Hepatocyte (in vitro differentiated cells): ENCODE results near the gene COA3. TPM values are rescaled to one million over a fixed set of nuclear protein-coding genes. Genes with fewer than 3 reads are reported as not detected.
A peak's percentile ranks its signal among the peaks of the same experiment; 100 is the strongest.

ENCODE experiments used
- DNase-seq: peaks from one replicate; pipeline ENCODE4 v3.0.0-alpha.2; 2016; ENCODE audit warnings: low spot score
- H2AFZ ChIP-seq: fragments of 200-600 bp; sonication (generic); 2 replicates; pipeline ENCODE4 v1.6.0; 2016; ENCODE audit warnings: antibody characterized with exemption, mild to moderate bottlenecking
- H3K27ac ChIP-seq: fragments of 200-600 bp; sonication (generic); 2 replicates; pipeline ENCODE4 v1.5.1; 2016; ENCODE audit warnings: mild to moderate bottlenecking
- H3K27me3 ChIP-seq: fragments of 200-600 bp; sonication (generic); 2 replicates; pipeline ENCODE4 v1.6.1; 2016
- H3K36me3 ChIP-seq: fragments of 200-600 bp; sonication (generic); replicated peaks from 2 replicates; pipeline ENCODE4 v1.5.1; 2016; ENCODE audit warnings: low read depth; ENCODE audit not compliant: insufficient read depth
- H3K4me1 ChIP-seq: fragments of 200-600 bp; sonication (generic); 2 replicates; pipeline ENCODE4 v1.5.1; 2016; ENCODE audit warnings: mild to moderate bottlenecking, moderate library complexity; ENCODE audit not compliant: insufficient read depth
- H3K4me2 ChIP-seq: fragments of 200-600 bp; sonication (generic); 2 replicates; pipeline ENCODE4 v1.6.0; 2016
- H3K4me3 ChIP-seq: fragments of 200-600 bp; sonication (generic); 2 replicates; pipeline ENCODE4 v1.5.1; 2016; ENCODE audit warnings: mild to moderate bottlenecking
- H3K79me2 ChIP-seq: fragments of 200-600 bp; sonication (generic); 2 replicates; pipeline ENCODE4 v1.6.0; 2017; ENCODE audit warnings: mild to moderate bottlenecking
- H3K9me2 ChIP-seq: fragments of 200-600 bp; sonication (generic); replicated peaks from 2 replicates; pipeline ENCODE4 v1.6.0; 2017; ENCODE audit warnings: mild to moderate bottlenecking; ENCODE audit not compliant: insufficient read depth
- H3K9me3 ChIP-seq: fragments of 200-600 bp; sonication (generic); 2 replicates; pipeline ENCODE4 v1.5.1; 2016; ENCODE audit warnings: low read depth, mild to moderate bottlenecking
- H4K20me1 ChIP-seq: fragments of 200-600 bp; sonication (generic); 2 replicates; pipeline ENCODE4 v1.6.0; 2016; ENCODE audit warnings: mild to moderate bottlenecking; ENCODE audit not compliant: insufficient read depth, poor library complexity, severe bottlenecking
- EZH2 ChIP-seq: fragments of 200-600 bp; sonication (generic); IDR thresholded peaks from 2 replicates; pipeline ENCODE4 v1.6.1; 2016; ENCODE audit warnings: antibody characterized with exemption, mild to moderate bottlenecking, borderline replicate concordance
- EZH2phosphoT487 ChIP-seq: fragments of 200-600 bp; sonication (generic); IDR thresholded peaks from one replicate; pipeline ENCODE4 v1.6.1; 2018; ENCODE audit warnings: antibody characterized with exemption, mild to moderate bottlenecking, low read depth, moderate library complexity; ENCODE audit not compliant: unreplicated experiment, severe bottlenecking
- WGBS: methylation state at CpG from one replicate; pipeline ENCODE4 v1.1.6; 2016; ENCODE audit warnings: low lambda C conversion rate; ENCODE audit errors: missing lambda C conversion rate; 5-methylcytosine and 5-hydroxymethylcytosine counted together
- polyA plus RNA-seq: library from polyadenylated mRNA; unstranded; fragments of >200 nt; fragmentation: Nextera tagmentation; extraction: Ambion mirVana; gene quantifications from 2 replicates; pipeline ENCODE4 v1.2.1, GENCODE V29; 2016
- total RNA-seq: library from RNA; depleted of rRNA; stranded (reverse); fragments of >200 nt; gene quantifications from 2 replicates; pipeline ENCODE4 v1.2.3, GENCODE V29; 2014
- TF ChIP-seq, protein P1 (sequence below): fragments of 200-600 bp; sonication (generic); IDR thresholded peaks from 2 replicates; pipeline ENCODE4 v1.5.1; 2016; ENCODE audit warnings: antibody characterized with exemption, mild to moderate bottlenecking; ENCODE audit not compliant: poor library complexity

Gene COA3
- total and polyA plus RNA-seq, 2 experiments from 2014 or later = 117 to 252 TPM

DNA sequence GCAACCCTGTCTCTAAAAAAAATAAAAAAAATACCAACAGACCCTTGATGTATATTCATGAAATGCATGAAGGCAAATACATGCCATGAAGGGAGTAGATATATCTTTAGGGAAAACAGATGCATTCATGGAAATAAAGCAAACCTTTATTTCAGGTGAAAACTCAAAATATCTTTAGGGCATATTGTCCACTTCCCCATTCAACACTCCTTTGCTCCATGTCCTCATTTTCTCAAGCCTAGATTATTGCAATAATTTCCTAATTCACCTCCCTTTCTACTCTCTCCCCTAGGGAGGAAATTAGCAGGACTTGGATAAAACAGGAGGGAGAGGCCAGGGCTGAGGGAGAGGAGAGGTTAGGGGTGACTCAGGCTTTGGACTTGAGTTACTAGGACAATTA, 31.0 kb downstream of the COA3 start:
- no peak overlapping the region for H2AFZ ChIP-seq
- no peak overlapping the region for H3K4me3 ChIP-seq
- H3K79me2 ChIP-seq = no peaks in the 10 kb centered on the region
- H3K9me2 ChIP-seq = no peaks in the 10 kb centered on the region
- TF ChIP-seq, protein P1, sequence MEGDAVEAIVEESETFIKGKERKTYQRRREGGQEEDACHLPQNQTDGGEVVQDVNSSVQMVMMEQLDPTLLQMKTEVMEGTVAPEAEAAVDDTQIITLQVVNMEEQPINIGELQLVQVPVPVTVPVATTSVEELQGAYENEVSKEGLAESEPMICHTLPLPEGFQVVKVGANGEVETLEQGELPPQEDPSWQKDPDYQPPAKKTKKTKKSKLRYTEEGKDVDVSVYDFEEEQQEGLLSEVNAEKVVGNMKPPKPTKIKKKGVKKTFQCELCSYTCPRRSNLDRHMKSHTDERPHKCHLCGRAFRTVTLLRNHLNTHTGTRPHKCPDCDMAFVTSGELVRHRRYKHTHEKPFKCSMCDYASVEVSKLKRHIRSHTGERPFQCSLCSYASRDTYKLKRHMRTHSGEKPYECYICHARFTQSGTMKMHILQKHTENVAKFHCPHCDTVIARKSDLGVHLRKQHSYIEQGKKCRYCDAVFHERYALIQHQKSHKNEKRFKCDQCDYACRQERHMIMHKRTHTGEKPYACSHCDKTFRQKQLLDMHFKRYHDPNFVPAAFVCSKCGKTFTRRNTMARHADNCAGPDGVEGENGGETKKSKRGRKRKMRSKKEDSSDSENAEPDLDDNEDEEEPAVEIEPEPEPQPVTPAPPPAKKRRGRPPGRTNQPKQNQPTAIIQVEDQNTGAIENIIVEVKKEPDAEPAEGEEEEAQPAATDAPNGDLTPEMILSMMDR = no peak
- no peak for TF ChIP-seq EZH2phosphoT487
- TF ChIP-seq EZH2 = no peak
- no peak overlapping the region for H3K27ac ChIP-seq
- no peaks in the 10 kb centered on the region for H3K27me3 ChIP-seq
- no peaks in the 10 kb centered on the region for H3K4me1 ChIP-seq
- no peaks in the 10 kb centered on the region for H3K36me3 ChIP-seq
- DNase-seq = no peak
- H4K20me1 ChIP-seq = no peaks in the 10 kb centered on the region
- no peaks in the 10 kb centered on the region for H3K9me3 ChIP-seq
- H3K4me2 ChIP-seq = no peak overlapping the region

DNA sequence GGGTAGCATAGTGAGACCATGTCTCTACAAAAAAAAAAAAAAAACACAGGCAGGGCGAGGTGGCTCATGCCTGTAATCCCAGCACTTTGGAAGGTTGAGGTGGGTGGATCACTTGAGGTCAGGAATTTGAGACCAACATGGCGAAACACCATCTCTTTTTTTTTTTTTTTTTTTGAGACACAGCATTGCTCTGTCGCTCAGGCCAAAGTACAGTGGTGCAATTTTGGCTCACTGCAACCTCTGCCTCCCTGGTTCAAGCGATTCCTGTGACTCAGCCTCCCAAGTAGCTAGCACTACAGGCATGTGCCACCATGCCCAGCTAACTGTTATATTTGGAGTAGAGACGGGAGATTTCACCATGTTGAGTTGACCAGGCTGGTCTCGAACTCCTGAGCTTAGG, 32.4 kb downstream of the COA3 start:
- Histone ChIP-seq H3K4me1 (peaks cover 4% of the 10 kb centered on the region), H3K79me2 (no peaks in the 10 kb centered on the region), H3K27me3 (no peaks in the 10 kb centered on the region), H3K9me3 (no peaks in the 10 kb centered on the region), H3K4me2 (no peak overlapping the region), H3K27ac (no peak overlapping the region), H3K9me2 (no peaks in the 10 kb centered on the region), H3K36me3 (no peaks in the 10 kb centered on the region), H3K4me3 (no peak overlapping the region), H4K20me1 (no peaks in the 10 kb centered on the region), H2AFZ (no peak overlapping the region)
- DNase-seq = no peak
- 79% methylated on average over 6 of the region's 6 CpGs for WGBS
- no peak for TF ChIP-seq EZH2
- TF ChIP-seq, protein P1 = no peak
- no peak for TF ChIP-seq EZH2phosphoT487

GRCh38 chr17:42761638-42762037, 36.9 kb downstream of the COA3 start:
- no peak overlapping the region for H3K27ac ChIP-seq
- H4K20me1 ChIP-seq = no peaks in the 10 kb centered on the region
- no peak for DNase-seq
- no peaks in the 10 kb centered on the region for H3K36me3 ChIP-seq
- H3K4me3 ChIP-seq = no peak overlapping the region
- H3K79me2 ChIP-seq = no peaks in the 10 kb centered on the region
- no peaks in the 10 kb centered on the region for H3K9me2 ChIP-seq
- WGBS = 65% methylated on average over 10 of the region's 12 CpGs
- H2AFZ ChIP-seq = peak overlapping the region; percentile 91
- peak overlapping the region; percentile 95 for H3K4me2 ChIP-seq
- H3K27me3 ChIP-seq = peaks cover 13% of the 10 kb centered on the region
- TF ChIP-seq, protein P1 = no peak
- TF ChIP-seq EZH2 (no peak), EZH2phosphoT487 (no peak)
- no peaks in the 10 kb centered on the region for H3K9me3 ChIP-seq
- peaks cover 12% of the 10 kb centered on the region for H3K4me1 ChIP-seq
